GM18858 (cell line): ENCODE measurements around the gene TMEM132C.
"Not testable (repeated sequence)": the region's sequence is repeated elsewhere in the genome, so short reads cannot be mapped to it uniquely, and the experiment has no call there.

Experiments used
- ATAC-seq: cut with Tn5 transposase; IDR thresholded peaks from one replicate; pipeline ENCODE4 v1.9.1; 2021; ENCODE audit not compliant: unreplicated experiment

The TMEM132C gene

DNA sequence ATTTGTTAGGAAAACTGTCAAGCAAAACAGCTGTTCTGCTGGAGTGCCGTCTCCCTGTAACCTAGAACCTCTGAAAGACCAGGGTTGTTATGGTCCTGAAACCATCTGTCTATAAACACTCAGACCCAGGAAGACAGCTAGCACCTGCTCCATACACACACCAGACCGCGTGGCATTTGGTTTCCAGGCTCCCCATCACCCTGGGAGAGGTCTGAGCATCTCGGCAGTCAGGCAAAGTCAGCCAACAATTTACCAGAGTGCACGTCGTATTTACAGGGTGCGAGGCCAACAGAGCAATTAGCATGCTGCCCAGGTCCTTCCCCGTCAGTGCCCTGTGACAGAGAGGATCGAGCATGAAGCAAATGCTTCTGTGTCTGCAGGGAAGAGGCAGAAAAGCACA lies 284.3 kb downstream of the TMEM132C start:
- ATAC-seq, result no peak

DNA sequence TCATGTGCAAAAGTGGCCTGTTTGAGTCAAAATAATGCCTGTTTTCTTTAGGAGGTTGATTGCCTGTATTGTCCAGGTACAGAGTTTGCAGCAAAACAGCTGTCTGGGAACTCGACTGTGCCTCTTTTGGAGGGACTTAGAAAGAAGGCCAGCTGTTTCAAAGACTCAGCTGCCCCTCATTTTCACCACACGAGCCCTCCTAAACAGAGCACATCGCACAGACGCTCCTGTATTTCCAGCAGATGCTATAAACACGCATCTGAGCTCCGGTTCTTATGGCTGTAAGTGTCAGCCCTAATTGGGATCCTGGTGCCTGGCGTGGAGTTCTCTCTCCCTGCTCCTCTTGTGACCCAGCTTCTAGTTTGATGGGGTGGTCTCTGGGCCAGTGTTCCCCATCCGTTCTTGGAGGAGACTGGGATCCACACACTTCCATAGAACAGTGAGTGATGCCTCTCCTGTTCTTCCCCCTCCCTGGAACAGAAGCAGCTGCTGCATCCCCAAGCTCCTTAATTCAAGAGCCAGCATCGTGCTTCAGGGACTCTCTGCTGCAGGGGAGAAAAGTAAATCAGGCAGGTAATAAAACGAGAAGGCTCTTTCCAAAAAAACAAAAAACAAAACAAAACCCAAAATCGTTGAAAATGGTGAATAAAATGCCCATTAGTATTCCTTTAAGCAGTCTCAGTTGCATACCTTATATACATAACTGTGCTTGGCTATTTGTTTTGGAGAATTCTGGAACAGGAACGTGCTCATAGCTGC lies 287.8 kb downstream of the TMEM132C start:
- ATAC-seq, result no peak

DNA sequence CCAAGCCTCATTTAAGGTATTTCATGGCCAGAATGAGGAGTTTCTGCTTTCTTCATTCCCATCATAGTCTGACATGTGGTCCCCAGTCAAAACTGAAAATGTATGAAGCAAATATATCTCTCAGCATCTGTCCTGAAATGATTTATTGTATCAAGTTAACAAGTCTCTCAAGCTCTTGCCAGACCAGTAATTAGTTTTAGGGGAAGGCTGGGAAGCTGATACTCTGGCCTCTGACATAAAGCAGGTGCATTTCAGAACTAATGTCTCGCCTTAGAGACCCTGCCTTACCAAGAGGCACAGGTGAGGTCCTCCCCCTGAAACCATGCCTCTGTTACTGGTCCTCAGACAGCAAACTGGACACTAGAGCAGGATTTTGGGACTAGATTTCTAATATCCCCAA lies 290.3 kb downstream of the TMEM132C start:
- no peak for ATAC-seq

DNA sequence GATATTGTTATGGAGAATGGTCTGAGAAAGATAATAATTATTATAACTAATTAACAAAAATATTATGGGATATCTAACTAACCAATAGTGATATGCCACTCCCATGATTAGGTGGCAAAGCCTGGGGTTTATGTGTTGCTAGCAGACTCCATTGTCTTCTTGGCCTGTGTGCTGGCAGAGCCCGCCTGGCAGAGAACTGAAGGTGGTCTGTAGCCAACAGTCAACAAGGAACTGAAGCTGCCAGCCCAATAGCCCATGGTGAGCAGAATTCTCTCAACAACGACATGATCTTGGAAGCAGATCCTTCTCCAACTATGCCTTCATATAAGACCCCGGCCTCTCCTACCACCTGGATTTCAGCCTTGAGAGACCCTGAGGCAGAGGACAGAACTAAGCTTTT lies 298.0 kb downstream of the TMEM132C start:
- no peak for ATAC-seq

DNA sequence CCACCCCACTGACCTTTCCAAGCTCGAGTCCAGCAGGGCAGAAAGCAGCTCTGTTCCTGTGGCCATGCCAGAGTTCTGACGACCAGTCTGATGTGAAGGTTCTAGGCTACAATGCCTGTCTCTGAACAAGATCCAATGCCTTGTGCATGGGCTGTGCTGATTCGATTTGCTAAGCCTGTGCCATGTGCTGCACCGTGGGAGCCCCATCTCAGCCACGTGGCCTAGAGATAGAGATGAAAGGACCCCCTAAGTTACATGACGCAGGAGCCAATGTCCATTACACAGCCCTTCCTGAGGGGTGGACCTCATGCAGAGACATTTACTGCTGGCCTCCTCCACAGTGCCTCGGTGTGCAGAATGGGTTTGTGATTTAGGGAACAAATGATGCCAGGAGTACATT lies 300.8 kb downstream of the TMEM132C start:
- ATAC-seq, result no peak

DNA sequence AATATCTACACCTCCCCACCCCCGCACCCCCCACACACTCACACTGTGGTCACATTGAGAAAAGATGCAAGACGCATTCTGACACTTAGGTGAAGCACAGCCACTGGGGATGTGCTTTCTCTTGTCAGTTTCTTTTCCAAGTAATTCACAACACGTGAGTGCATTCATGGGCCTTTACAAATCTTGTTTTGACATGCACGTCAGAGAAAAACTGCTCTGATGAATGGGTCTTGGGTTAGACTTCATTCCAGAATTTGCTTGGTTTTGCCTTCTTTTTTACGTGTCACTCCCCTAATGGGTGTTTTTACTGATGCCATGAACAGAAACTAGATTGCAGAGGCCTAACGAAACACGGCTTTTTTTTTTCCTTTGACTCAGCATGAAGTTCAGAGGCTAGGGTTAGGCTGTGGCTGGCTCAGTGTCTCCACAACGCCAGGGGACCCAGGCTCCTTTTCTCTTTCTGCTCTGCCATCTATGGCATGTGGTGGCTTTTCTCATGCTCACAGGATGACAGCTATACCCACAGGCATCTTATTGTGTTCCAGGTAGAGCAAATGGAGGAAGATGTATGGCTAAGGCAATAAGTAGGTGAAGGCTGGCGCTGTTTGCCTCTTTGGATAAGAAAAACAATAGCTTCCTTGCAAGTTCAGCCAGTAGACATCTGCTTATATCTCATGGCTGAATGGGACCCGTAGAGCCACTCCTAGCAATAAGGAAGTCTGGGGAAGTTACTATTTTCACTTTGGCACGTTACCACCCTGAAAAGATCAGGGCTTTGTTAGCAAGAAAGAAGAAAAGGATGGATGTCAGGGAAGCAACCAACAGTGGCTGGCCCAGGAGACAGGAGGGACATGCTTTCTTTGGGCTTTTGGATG lies 303.5 kb downstream of the TMEM132C start:
- ATAC-seq, result peak; percentile 63

DNA sequence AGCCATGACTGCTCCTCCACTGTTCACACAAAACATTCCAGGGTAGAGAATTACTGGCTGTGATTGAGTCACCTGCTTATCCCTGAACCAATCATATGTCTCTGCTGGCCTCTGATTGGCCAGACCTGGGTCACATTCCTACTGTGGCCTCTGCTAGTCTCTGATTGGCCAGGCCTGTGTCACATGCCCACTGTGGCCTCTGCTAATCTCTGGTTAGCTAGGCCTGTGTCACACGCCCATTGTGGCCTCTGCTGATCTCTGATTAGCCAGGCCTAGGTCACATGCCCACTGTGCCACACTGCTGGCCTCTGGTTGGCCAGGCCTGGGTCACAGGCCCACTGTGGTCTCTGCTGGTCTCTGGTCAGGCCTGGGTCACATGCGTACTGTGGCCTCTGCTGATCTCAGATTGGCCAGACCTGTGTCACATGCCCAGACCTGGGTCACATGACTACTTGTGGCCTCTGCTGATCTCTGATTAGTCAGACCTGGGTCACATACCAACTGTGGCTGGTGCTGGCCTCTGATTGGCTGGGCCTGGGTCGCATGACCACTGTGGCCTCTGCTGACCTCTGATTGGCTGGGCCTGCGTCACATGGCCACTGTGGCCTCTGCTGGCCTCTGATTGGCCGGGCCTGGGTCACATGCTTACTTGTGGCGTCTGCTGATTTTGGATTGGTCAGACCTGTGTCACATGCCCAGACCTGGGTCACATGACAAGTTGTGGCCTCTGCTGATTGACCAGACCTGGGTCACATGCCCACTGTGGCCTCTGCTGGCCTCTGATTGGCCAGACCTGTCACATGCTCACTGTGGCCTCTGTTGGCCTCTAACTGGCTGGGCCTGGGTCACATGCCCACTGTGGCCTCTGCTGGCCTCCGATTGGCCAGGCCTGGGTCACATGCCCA lies 305.2 kb downstream of the TMEM132C start:
- no peak for ATAC-seq

DNA sequence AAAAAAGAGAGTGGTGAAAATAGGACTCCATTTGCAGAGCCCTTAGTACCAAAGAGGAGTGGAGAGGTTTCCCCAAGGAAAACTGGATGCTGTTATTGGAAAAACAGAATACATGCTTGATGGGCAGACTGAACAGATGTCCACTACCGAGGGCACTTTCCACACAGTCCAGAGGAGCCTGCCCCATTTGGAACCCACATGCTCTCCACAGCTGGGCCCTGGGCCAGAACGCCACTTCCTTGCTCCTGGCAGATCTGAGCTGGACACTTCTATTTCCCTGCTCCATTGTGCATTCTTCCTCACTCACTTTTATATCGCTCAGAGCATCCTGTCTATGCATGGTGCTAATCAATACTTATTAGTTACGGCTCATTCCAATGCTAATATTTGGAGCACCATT lies 306.9 kb downstream of the TMEM132C start:
- ATAC-seq, result no peak

DNA sequence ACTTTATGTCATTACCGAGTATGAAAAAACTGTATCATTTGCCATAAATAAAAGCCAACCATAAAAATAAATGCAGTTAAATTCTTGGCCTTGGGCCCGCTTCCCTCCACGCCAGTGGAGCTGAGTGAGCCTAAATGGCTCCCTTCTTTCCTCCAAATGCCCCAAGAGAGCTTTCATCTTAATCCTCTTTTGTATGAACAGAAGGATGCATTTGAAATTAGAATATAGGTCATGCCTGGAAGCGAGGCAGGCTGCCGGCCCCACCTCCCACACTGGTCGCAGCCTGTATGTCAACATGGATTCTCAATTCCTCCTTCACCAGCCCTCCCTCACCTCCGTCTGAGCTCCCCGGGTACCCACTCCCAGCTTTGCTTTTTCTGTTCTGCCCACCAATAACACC lies 311.1 kb downstream of the TMEM132C start:
- ATAC-seq, result no peak

DNA sequence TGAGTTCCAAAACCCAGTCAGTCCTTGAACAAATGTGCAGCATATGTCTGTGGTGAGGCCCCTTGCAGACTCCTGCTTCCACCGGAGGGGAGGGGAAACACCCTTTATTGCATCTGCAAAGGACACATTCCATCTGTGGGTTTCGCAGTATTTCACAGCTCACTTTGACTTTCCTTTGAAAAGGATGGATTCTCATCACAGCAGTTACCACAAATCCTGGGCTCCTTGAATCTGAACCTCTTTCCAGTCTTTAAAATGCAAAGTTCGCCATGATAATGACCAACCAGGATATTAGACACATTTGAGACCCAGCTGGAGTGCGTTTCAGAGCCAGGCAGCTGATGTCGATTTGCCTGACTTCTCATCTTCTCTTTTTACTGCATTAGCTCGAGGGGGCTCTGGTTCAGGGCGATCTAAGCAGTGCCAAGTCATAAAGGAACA lies 314.4 kb downstream of the TMEM132C start:
- ATAC-seq, result no peak

DNA sequence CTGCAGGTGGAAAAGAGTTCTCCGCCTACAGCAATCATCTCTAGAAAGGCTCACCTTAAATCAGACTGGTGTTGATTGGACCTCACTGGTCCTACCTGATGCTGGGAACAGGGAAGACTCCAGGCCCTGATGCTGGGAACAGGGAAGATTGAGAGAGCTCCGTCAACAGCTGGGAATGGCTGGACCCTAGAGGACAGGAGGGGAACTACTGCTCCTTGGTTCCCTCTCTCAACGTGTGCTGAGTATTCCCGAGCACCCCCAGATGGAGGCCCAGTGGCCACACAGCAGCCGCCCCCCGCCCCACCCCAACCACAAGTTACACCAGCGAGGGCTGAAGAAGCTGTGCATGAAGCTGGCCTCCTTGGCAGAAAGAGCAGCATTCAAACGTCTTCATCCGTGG lies 316.5 kb downstream of the TMEM132C start:
- no peak for ATAC-seq

DNA sequence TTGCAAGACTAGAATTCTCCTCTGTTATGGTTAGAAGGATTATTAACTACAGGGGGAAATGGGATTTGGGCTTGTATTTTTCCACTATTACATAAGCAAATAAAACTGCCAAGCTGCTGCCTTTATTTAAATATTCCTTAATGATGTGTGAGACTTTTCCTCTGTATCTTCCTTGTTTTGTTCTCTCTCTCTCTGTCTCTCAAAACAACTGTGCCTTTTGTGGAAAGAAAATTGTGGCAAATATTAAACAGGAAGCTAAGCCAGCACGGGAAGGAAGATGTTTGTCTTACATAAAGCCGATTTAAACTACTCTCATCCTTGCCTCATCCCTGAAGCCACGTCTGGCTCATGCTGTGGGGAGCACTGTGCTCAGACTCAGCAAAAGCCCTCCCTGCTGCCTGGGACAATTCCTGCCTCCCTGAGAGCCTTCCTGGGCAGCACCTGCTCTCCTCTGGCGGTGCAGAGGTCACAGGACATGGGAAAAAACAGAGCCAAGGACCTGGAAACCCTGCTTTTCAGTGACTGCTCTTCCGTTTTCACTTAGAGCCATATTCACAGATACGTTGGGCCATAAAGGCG lies 319.6 kb downstream of the TMEM132C start:
- ATAC-seq, result no peak

DNA sequence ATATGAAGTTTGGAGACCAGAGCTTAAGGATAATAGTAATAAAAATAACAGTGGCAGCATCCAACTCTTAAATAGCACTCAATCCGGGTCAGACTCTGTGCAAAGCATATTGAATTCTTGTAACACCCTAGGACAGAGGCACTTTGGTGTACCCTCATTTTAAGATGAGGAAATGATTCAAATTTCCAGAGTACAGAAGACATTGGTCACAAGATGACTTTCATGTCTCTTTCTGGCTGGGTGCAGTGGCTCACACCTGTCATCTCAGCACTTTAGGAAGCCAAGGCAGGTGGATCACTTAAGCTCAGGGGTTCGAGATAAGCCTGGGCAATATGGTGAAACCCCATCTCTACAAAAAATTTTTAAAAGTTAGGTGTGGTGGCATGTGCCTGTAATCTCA lies 320.9 kb downstream of the TMEM132C start:
- no peak for ATAC-seq

DNA sequence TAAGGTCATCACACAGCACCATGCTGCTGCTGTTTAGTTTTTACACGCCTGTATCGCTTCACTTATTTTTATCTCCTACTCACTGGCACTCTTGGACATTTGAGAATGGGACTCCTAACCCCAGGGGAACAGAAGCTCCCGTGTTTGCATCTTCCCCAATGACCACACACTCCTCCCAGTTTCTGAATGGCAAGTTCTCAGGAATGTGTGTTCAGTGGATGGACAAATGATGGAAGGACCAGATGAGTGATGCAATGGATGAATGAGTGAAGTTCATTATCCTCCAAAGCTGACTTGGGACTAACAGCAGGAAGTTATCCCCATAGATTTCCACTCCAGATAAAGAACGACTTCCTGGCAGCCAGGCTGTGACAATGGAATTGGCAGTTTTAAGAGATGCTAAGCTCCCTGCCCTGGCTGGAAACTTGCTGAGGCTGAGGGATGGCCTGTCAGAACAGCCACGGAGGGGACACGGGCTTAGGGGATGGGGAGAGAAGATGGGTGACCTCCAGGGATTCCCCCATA lies 325.3 kb downstream of the TMEM132C start:
- no peak for ATAC-seq

DNA sequence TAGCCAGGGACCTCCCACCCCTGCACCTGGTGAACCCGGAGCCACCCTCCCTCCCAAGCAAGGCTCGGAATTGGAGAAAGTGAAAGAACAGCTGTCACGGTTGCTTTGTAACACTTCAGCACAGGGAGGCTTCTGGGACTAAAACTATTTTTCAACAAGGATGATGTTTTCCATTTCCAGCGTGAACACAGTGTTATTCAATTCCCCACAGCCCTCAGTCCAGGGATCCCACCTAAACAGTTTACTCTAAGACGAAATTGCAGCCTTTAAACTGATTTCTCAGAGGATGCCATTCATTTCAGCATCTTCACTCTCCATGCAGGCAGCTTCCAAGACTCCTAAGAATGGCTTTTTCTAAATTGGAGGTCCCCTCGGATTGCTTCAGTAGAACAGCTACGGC lies 327.6 kb downstream of the TMEM132C start:
- ATAC-seq, result no peak

DNA sequence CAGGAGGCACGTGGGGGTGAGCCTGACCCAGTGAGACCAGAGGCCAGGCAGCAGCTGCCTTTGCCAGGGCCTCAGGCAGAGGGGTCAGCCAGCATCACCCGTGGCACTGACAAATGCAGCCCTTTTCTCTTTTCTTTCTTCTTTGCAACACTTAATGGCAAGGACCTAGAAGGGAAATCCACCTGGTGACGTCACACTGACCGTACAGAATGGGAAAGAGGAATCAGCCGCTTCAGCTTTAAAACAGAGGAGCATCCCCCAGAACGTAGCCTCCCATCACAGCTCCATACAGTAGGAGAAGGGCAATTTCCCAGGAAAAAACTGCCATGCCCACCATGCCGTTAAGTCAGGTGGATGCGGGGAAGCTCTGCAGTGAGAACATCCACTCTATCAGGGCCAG lies 328.6 kb downstream of the TMEM132C start:
- ATAC-seq, result no peak

DNA sequence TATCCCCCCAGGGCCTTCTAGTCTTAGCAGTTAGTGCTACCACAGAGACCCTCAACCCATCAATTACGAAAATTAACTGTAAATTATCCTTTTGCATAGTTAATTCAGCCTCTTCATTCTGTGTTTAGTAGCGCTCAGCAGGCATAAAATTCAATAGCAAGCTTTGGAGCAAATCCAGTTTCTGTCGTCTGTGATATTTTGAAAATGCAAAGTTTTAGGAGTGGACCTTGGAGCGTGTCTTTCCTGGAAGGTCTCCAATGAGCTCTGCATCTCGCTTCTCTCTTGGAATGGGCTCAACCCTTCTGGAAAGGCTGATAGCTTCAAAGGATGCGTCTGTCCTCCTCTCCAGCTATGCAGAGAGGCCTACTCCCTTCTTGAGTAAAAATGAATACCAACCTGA lies 333.9 kb downstream of the TMEM132C start:
- no peak for ATAC-seq

DNA sequence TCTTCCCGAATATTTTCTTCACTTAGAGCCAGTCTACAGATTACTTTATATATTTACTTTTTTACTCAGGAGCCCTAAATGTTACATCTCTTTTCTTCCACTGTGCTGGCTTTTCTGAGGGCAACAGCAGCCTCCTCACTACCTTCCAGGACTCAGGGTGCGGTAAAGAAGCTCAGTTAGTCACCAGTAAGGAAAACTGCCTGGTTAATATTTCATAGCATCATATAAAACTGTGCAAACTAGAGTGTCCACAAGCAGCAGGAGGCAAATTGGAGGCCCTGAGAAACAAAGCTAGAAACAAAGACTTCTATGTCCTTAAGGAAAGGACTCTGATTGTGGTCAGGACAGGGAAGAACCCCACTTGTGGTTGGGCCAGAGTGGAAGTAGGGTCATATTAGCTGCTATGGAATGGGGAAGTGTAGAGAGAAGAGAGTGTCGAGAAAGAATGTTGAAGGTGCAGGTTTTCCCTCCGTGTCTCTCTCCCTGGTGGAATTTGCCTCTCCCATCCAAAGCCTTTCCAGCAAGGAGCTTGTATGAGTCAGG lies 336.7 kb downstream of the TMEM132C start:
- no peak for ATAC-seq

DNA sequence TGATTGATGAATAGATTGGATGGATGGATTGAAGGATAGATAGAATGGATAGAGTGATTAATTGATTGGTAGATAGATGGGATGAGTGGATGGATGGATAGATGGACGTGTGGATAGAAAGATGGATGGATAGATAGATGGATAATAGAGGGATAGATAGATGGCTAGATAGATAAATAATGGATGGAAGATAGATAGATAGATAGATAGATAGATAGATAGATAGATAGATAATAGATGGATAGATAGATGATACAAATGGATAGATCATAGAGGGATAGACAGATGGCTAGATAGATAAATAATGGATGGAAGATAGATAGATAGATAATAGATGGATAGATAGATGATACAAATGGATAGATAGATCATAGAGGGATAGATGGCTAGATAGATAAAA lies 337.2 kb downstream of the TMEM132C start:
- ATAC-seq, result not testable (repeated sequence)

DNA sequence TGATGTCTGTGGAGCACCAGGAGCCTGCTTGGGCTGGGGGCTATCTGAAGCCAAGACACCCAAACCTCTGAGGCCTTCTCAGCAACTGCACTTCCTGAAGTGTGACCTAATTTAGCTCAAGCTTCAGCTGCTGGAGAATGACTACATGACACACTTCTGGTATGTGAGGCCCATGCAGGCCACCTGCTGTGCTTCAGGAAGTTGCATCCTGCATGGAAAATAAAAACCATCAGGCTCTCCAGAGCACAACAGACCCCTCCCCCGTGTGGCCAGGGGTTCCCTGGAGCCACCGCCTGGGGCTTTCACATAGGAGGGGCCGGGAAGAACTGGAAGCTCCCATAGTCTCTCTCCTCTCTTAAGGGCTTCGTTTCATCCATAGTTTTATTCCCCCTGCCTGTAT lies 339.1 kb downstream of the TMEM132C start:
- ATAC-seq, result no peak
